ENCODE data around the gene TBCD. TPM values are rescaled to one million over a fixed set of nuclear protein-coding genes. Genes with fewer than 3 reads are reported as not detected.

TBCD gene
- total RNA-seq, 1 donor from 2014 or later: 118 TPM

DNA sequence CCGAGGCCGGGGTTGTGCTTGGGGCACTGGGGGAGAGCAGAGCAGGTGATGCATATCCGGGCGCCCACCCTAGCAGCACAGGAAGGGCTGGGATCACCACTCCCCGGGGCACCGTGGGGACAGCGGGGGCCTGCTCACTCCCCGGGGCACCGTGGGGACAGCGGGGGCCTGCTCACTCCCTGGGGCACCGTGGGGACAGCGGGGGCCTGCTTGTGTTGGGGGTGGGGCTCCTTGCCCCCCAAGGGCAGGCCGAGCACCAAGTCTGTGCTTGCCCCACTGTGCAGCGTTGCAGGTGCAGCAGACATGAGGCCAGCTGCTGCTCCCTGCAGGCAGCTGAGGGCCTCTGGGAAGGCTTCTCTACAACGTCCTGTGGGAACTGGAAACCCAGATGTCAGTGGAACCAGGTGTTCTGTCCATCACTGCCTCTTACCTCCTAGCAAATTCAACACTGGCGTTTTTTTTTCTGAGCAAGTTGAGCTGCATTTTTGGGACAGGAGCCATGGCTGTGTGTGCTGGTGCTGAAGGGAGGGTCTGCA, 112.9 kb downstream of the TBCD start:
- H3K4me3 Mint-ChIP-seq (ENCODE audit: unreplicated experiment): no peak overlapping the region
- no peaks in the 10 kb centered on the region for H3K36me3 Mint-ChIP-seq (ENCODE audit: unreplicated experiment)
- peaks cover 7% of the 10 kb centered on the region for H3K9me3 Mint-ChIP-seq (ENCODE audit: unreplicated experiment)
- no peak for DNase-seq
- peak overlapping the region; percentile 94 for H3K27ac Mint-ChIP-seq (ENCODE audit: unreplicated experiment)
- peaks cover 53% of the 10 kb centered on the region for H3K4me1 Mint-ChIP-seq (ENCODE audit: low read depth, unreplicated experiment)
- peaks cover 15% of the 10 kb centered on the region for H3K27me3 Mint-ChIP-seq (ENCODE audit: unreplicated experiment)
- TF ChIP-seq CTCF (IDR thresholded peaks at IDR 0.05; ENCODE audit: partially characterized antibody, unreplicated experiment): no peak

DNA sequence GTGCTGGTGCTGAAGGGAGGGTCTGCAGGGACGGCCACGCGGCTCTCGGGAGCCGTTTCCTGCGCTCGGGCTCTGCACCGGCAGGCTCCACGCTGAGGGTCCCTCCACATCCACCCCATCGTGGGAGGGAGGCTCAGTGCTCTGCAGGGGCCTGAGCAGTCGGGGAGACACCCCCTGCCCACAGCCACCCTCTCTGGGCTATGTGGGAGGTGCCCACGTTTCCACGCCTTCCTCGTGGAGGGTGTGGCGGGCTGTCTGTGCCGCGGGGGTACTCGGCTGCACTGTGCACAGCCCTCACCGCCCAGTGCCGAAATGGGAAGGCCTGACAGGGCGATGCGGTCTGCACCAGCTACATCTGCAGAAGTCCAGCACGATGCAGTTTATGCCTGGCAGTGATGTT, 113.4 kb downstream of the TBCD start:
- peaks cover 7% of the 10 kb centered on the region for H3K9me3 Mint-ChIP-seq (ENCODE audit: unreplicated experiment)
- H3K4me3 Mint-ChIP-seq (ENCODE audit: unreplicated experiment): peak overlapping the region; percentile 47
- H3K4me1 Mint-ChIP-seq (ENCODE audit: low read depth, unreplicated experiment): peaks cover 54% of the 10 kb centered on the region
- peak overlapping the region; percentile 85 for H3K27ac Mint-ChIP-seq (ENCODE audit: unreplicated experiment)
- no peak for TF ChIP-seq CTCF (IDR thresholded peaks at IDR 0.05; ENCODE audit: partially characterized antibody, unreplicated experiment)
- peaks cover 15% of the 10 kb centered on the region for H3K27me3 Mint-ChIP-seq (ENCODE audit: unreplicated experiment)
- DNase-seq: no peak
- peaks cover 2% of the 10 kb centered on the region for H3K36me3 Mint-ChIP-seq (ENCODE audit: unreplicated experiment)

- Mint-ChIP-seq H3K36me3 (ENCODE audit: unreplicated experiment) (peaks cover 7% of the 10 kb centered on the region), H3K27ac (ENCODE audit: unreplicated experiment) (peak overlapping the region; percentile 85), H3K4me1 (ENCODE audit: low read depth, unreplicated experiment) (peaks cover 54% of the 10 kb centered on the region), H3K27me3 (ENCODE audit: unreplicated experiment) (peaks cover 15% of the 10 kb centered on the region), H3K4me3 (ENCODE audit: unreplicated experiment) (peak overlapping the region; percentile 47), H3K9me3 (ENCODE audit: unreplicated experiment) (peaks cover 12% of the 10 kb centered on the region)
- no peak for TF ChIP-seq CTCF (IDR thresholded peaks at IDR 0.05; ENCODE audit: partially characterized antibody, unreplicated experiment)
- no peak for DNase-seq
Observed at GRCh38 chr17:82865774-82866395, 114.0 kb downstream of the TBCD start.

GRCh38 chr17:82866590-82867191, 114.8 kb downstream of the TBCD start:
- peaks cover 15% of the 10 kb centered on the region for H3K27me3 Mint-ChIP-seq (ENCODE audit: unreplicated experiment)
- H3K9me3 Mint-ChIP-seq (ENCODE audit: unreplicated experiment): peaks cover 12% of the 10 kb centered on the region
- H3K36me3 Mint-ChIP-seq (ENCODE audit: unreplicated experiment): peaks cover 7% of the 10 kb centered on the region
- DNase-seq: peak; percentile 72
- peak overlapping the region; percentile 85 for H3K27ac Mint-ChIP-seq (ENCODE audit: unreplicated experiment)
- peak overlapping the region; percentile 20 for H3K4me3 Mint-ChIP-seq (ENCODE audit: unreplicated experiment)
- TF ChIP-seq CTCF (IDR thresholded peaks at IDR 0.05; ENCODE audit: partially characterized antibody, unreplicated experiment): no peak
- peaks cover 50% of the 10 kb centered on the region for H3K4me1 Mint-ChIP-seq (ENCODE audit: low read depth, unreplicated experiment)

GRCh38 chr17:82867763-82868325, 116.0 kb downstream of the TBCD start:
- no peak for DNase-seq
- H3K9me3 Mint-ChIP-seq (ENCODE audit: unreplicated experiment): peaks cover 12% of the 10 kb centered on the region
- TF ChIP-seq CTCF (IDR thresholded peaks at IDR 0.05; ENCODE audit: partially characterized antibody, unreplicated experiment): no peak
- H3K36me3 Mint-ChIP-seq (ENCODE audit: unreplicated experiment): peaks cover 7% of the 10 kb centered on the region
- no peak overlapping the region for H3K4me3 Mint-ChIP-seq (ENCODE audit: unreplicated experiment)
- peaks cover 53% of the 10 kb centered on the region for H3K4me1 Mint-ChIP-seq (ENCODE audit: low read depth, unreplicated experiment)
- H3K27ac Mint-ChIP-seq (ENCODE audit: unreplicated experiment): peak overlapping the region; percentile 85
- H3K27me3 Mint-ChIP-seq (ENCODE audit: unreplicated experiment): peaks cover 15% of the 10 kb centered on the region

All from glutamatergic neuron (in vitro differentiated cells).